NCI-H1930 (cell line): ENCODE measurements around the gene SLC1A6.
"Not testable (repeated sequence)": the region's sequence is repeated elsewhere in the genome, so short reads cannot be mapped to it uniquely, and the experiment has no call there.

Experiments
- DNase-seq, 2 experiments: peaks; one replicate each; lab custom pipeline; 2025; lab: John Stamatoyannopoulos, UW

Gene SLC1A6

DNA sequence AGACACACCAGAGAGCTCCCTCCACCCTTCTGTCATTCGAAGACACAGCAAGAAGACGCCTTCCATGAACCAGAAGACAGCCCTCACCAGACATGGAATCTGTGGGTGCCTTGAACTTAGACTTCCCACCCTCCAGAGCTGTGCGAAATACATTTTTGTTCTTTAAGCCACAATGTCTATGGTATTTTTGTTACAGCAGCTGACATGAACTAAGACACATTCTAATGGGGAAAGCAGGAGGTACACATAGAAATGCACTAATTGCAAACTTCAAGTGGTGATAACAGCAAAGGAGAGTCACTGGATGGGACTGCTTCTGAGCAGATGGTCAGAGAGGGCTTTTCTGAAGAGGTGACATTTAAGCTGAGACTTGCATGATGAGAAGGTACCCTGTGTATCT is 22.2 kb downstream of the SLC1A6 start:
- DNase-seq, result no peak

DNA sequence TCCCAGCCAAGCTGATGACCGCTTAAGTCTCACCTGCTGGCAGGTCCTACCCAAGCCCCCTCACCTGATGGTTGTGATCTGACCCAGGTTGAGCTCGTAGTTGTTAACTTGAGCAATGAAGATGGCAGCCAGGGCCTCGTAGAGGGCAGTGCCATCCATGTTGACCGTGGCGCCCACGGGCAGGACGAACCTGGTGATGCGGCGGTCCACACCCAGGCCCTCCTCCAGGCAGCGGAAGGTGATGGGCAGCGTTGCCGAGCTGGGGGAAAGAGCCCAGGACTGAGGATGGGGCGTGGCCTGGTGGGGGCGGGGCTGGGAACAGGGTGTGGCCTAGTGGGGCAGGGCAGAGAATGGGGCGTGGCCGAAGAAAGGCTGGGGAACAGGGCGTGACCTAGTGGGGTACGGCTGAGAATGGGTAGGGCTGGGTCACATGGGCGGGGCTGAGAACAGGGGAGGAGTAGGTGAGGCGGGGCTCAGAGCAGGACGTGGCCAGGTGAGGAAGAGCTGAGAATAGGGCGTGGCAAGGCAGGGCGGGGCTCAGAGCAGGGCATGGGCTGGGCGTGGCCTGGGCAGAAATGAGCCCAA is 25.5 kb downstream of the SLC1A6 start:
- no peak for DNase-seq

DNA sequence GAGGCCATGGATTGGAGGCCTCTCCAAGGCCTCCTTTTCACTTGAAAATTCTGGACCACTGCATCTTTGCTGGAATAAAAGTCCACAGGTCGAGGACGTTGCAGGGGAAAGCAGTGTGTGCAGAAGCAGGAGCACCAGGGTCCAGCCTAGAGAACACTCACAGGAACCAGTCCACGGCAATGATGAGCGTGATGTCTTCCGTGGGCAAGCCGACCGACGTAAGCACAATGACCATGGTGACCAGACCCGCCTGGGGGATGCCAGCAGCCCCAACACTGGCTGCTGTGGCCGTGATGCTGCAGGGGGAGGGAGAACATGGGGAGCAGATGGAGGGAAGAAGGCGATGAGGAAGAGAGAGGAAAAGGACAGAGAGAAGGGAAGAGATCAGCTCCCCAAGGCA is 26.9 kb downstream of the SLC1A6 start:
- no peak for DNase-seq

DNA sequence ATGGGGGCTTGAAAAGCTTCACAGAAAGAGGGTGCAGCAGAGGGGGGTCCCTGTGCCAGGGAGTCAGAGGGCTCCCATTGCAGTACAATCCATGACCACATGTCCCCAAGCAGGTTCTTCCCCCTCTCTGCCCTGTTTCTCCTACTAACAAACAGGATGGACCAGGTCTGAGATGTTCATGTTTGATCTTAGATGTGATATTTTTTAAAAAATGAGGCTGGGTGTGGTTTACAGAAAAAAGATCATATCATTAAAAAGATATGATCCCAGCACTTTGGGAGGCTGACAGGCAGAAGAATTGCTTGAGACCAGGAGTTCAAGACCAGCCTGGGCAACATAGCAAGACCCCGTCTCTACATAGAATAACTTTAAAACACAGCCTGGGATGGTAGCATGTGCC is 29.2 kb downstream of the SLC1A6 start:
- no peak for DNase-seq

DNA sequence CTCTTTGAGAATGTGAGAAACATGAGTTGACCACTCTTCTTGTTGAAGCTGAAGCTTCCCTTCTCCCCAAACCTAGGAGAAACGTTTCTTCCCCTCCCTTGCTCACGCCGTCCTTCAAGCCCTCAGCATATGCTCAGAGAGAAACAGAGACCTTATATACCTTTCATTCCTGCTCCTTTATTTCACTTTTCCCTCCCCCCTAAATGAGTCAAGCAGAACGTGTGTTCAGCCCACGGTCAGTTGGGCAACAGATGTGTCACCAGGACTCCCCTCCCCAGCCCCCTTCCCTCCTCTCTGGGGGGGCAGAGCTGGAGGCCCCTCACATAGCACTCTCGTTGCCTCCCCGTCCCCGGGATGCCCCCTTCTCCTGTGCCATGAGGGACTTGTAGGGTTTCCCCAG is 29.8 kb downstream of the SLC1A6 start:
- DNase-seq, result no peak

DNA sequence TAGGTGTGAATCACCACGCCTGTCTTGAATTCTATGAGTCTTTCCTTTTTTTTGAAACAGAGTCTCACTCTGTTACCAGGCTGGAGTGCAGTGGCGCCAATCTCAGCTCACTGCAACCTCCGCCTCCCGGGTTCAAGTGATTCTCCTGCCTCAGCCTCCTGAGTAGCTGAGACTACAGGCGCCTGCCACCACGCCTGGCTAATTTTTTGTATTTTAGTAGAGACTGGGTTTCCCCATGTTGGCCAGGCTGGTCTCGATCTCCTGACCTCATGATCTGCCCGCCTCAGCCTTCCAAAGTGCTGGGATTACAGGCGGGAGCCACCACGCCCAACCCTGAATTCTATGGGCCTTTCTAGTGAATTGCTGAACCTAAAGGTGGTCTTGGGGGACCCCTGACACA is 30.3 kb downstream of the SLC1A6 start:
- not testable (repeated sequence) for DNase-seq

DNA sequence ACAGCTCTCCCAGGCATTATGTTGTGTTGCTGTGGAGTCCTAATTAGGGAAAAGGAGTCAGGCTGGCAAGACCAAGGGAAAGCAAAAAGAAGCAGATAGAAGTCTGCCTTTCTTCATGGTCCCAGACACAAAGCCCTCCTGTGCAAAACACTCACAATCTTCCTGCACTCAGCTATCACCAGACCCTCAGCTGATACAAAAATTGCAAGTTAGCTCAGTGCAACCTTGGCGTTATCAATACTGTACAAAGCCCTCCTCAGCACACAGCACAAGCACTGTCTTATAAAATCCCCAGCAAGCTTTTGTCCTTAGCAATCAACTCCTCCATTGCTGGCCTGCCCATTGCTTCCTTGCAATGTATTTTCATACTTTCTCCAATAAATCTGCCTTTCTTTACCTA is 35.2 kb downstream of the SLC1A6 start:
- no peak for DNase-seq

DNA sequence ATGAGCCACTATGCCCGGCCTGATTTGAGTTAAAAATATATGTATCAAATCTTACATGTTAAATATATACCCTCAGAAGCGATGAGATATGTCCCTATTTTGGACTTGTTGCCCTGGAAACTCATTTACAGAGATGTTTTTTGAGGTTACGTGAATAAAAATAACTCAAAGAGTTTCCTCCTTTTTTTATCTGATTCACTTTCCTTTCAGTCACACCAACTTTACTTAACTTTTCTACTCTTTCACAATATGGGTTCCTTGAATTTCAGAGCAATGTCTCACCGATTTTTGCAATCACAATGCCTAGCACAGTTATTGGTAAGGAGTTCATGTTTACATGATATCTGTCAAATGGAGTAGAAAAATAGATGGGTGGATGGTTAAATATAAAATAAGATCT is 36.1 kb downstream of the SLC1A6 start:
- DNase-seq, result no peak

DNA sequence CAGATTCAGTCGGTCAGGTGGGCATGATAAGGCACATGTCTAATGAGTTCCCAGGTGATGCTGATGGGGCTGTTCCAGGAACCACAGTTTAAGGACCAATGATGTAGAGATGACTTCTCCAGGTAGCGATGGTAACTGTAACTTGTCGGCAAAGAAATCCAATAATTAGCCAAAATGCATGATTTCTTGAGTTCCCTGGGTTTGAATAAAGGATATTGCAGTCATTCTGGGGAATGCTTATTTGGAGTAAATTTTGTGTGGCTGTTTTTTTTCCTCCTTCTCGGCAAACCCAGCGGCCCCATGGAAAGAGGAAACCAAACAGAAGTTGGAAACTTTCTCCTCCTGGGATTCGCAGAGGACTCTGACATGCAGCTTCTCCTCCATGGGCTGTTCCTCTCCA is 38.5 kb downstream of the SLC1A6 start, which contains the start of gene OR7C2:
TSS of gene OR7C2 (plus strand) at position 301 of the 400 bp plus-strand sequence. CDS start at position 301, 0 bp downstream.
- no peak for DNase-seq

DNA sequence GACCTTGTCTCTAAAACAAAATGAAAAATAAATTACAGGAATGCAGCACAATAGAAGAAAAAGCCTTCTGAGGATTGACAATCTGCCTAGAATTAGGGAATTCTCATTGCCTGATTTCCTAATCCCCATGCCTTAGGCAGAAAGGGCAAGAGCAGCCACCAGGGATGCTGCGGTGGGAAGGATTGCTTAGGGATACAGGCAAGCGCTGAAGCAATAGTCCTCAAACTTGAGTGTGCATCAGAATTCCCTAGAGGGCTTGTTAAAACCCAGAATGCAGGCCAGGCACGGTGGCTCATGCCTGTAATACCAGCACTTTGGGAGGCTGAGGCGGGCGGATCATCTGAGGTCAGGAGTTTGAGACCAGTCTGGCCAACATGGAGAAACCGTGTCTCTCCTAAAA is 39.4 kb downstream of the SLC1A6 start:
- DNase-seq, result no peak

DNA sequence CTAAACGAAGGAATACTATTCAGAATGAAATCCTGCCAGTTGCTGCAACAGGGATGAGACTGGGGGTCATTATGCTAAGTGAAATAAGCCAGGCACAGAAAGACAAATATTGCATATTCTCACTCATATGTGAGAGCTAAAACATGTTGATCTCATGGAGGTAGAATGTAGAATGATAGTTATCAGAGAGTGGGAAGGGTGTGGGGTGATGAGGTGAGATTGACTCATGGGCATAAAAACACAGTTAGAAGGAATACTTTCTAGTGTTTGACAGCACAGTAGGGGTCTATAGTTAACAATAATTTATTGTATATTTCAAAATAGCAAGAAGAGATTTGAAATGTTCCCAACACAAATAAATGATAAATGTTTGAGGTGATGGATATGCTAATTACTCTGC is 46.2 kb downstream of the SLC1A6 start:
- no peak for DNase-seq

DNA sequence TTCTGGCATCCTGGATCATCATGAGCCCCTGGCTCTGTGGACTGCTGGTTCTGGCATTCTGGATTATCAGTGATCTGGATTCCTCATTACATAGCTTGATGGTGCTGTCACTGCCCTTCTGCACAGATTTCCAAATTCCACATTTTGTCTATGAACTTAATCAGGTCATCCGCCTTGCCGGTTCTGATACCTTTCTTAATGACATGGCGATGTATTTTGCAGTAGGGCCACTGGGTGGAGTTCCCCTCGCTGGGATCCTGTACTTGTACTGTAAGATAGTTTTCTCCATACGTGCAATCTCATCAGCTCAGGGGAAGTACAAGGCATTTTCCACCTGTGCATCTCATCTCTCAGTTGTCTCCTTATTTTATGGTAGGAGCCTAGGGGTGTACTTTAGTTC is 62.8 kb downstream of the SLC1A6 start:
- DNase-seq, result no peak

DNA sequence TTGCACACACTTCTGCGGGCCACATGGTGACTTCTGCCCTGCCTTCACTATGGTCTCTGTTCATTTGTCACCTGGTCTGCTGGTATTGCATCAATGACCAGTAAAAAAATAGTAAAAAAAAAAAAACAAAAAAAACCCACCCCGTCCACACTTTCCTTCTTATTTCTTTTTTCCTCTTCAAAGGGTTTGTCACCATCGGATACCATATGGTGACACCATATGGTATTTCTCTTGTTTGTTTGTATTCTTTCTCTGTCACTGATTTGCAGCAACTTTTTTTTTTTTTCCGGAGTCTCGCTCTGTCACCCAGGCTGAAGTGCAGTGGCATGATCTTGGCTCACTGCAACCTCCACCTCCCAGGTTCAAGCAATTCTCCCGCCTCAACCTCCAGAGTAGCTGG is 64.5 kb downstream of the SLC1A6 start:
- no peak for DNase-seq

DNA sequence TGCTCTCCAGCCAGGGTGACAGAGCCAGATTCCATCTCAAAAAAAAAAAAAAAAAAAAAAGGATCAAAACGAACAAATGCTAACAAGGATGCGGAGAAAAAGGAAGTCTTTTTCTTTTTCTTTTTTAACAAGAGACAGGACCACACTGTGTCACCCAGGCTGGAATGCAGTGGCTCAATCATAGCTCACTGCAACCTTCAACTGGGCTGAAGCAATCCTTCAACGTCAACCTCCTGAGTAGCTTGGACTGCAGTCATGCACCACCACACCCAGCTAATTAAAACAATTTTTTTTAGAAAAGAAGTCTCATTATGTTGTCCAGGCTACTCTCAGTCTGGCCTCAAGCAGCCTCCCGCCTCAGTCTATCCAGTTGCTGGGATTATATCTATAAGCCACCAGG is 73.0 kb downstream of the SLC1A6 start:
- DNase-seq, result no peak

DNA sequence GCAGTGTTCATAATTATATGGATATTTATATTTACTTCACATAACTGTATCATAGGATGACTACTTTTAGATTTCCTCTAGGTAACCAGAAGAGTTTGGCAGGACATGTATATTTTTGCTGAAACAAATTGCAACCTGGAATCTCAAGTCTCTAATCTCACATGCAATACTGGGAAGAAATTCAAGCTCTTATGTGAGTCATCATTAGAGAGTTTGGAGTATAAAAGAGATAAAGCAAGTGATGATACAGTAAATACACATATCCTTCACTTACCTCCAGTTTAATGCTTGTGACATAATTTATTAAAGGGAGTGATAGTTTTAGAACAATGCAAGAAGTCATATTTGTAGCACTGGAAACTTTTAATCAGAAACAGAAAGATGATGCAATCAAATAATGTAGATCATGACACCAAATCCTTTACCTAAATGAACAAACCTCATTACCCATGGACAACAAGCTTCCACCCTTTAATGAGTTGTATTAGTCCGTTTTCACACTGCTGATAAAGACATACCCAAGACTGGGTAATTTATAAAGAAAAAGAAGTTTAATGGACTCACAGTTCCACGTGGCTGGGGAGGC is 77.9 kb downstream of the SLC1A6 start:
- no peak for DNase-seq
